HepG2 (cell line): ENCODE data around the gene KXD1. TPM values are rescaled to one million over a fixed set of nuclear protein-coding genes. Genes with fewer than 3 reads are reported as not detected.
A peak's percentile ranks its signal among the peaks of the same experiment; 100 is the strongest.

Source experiments
- ATAC-seq: fragments of 200-7000 bp; cut with Tn5 transposase; 3 replicates; pipeline ENCODE4 v1.9.1; 2020; ENCODE audit warnings: mild to moderate bottlenecking, moderate library complexity
- BruUV-seq: library from RNA; stranded (reverse); fragments of 400-500 nt; replicated peaks from 2 replicates; lab custom pipeline; 2021; lab: Mats Ljungman, UMichigan
- CTCF ChIA-PET: fragments of 300-600 bp; formaldehyde crosslinking; extraction: SDS; loops from one replicate; lab custom pipeline; 2021; ENCODE audit warnings: low total read pairs, inconsistent platforms, low intra/inter-chr PET ratio; lab: Yijun Ruan, JAX
- POLR2A ChIA-PET: fragments of 350-600 bp; sonication (Branson Sonifier 250); formaldehyde crosslinking; loops from one replicate; lab custom pipeline; 2020; ENCODE audit warnings: antibody characterized with exemption, inconsistent platforms; lab: Yijun Ruan, JAX
- DNase-seq: peaks from one replicate; pipeline ENCODE4 v3.0.0-alpha.2; 2015; ENCODE audit warnings: low spot score
- FAIRE-seq: peaks from 3 replicates; lab custom pipeline; 2011; peaks lifted over from hg19 to GRCh38; lab: Jason Lieb, UNC
- H2AFZ ChIP-seq: one replicate; pipeline ENCODE4 v1.6.1; 2011; ENCODE audit warnings: low read length, inconsistent platforms
- H3K27ac ChIP-seq: fragments of 300-600 bp; 3 replicates; pipeline ENCODE4 v1.8.0; 2011; ENCODE audit warnings: mixed run types, mild to moderate bottlenecking, mixed read lengths, low read length, inconsistent platforms; ENCODE audit not compliant: insufficient read depth; ENCODE audit errors: extremely low read length
- H3K27me3 ChIP-seq, 2 experiments: fragments of 200-600 bp in 1 of 2; 2 replicates in 1 of 2; 3 replicates in 1 of 2; pipeline versions ENCODE4 v1.6.0 to v1.8.0; 2011; ENCODE audit warnings: low read length in 2 of 2, mild to moderate bottlenecking in 2 of 2, moderate library complexity in 2 of 2, inconsistent platforms in 1 of 2; ENCODE audit not compliant: insufficient read depth in 2 of 2, control insufficient read depth in 1 of 2
- H3K36me3 ChIP-seq, 2 experiments: fragments of 200-600 bp in 1 of 2; replicated peaks in 1 of 2; 2 replicates in 1 of 2; 3 replicates in 1 of 2; pipeline versions ENCODE4 v1.5.1 to v1.8.0; 2011; ENCODE audit warnings: low read length in 2 of 2, inconsistent platforms in 1 of 2; ENCODE audit not compliant: insufficient read depth in 2 of 2, control insufficient read depth in 1 of 2
- H3K4me1 ChIP-seq: 2 replicates; pipeline ENCODE4 v1.5.1; 2012; ENCODE audit warnings: low read length, inconsistent platforms; ENCODE audit not compliant: insufficient read depth
- H3K4me2 ChIP-seq: 2 replicates; pipeline ENCODE4 v1.6.0; 2011; ENCODE audit warnings: low read depth, low read length, inconsistent platforms
- H3K4me3 ChIP-seq, 3 experiments: fragments of 200-600 bp in 1 of 3; sonication (generic), shearing (Covaris generic) in 1 of 3; replicated peaks in 1 of 3; 2 replicates each; pipeline ENCODE4 v1.5.1; 2011 to 2016; ENCODE audit warnings: low read length in 3 of 3, inconsistent platforms in 2 of 3, low read depth in 2 of 3, mild to moderate bottlenecking in 2 of 3, control low read depth in 1 of 3, mixed read lengths in 1 of 3; ENCODE audit not compliant: insufficient read depth in 1 of 3
- H3K79me2 ChIP-seq: one replicate; pipeline ENCODE4 v1.6.1; 2011; ENCODE audit warnings: low read length, inconsistent platforms; ENCODE audit not compliant: insufficient read depth
- H3K9ac ChIP-seq: 2 replicates; pipeline ENCODE4 v1.6.0; 2011; ENCODE audit warnings: mild to moderate bottlenecking, low read depth, low read length, inconsistent platforms; ENCODE audit not compliant: insufficient read depth
- H3K9me3 ChIP-seq: 2 replicates; pipeline ENCODE4 v1.5.1; 2012; ENCODE audit warnings: mild to moderate bottlenecking, low read length
- H4K20me1 ChIP-seq: 2 replicates; pipeline ENCODE4 v1.6.0; 2011; ENCODE audit warnings: inconsistent platforms, mild to moderate bottlenecking, low read length, moderate library complexity; ENCODE audit not compliant: insufficient read depth
- CBFB ChIP-seq: sonication (generic); formaldehyde crosslinking; IDR thresholded peaks from 2 replicates; pipeline ENCODE4 v1.4.0; 2020; ENCODE audit warnings: missing genetic modification reagents
- ZBTB38 ChIP-seq: sonication (generic); formaldehyde crosslinking; IDR thresholded peaks from 2 replicates; pipeline ENCODE4 v1.5.1; 2020; ENCODE audit warnings: mild to moderate bottlenecking, missing genetic modification reagents
- ZNF329 ChIP-seq: sonication (generic); formaldehyde crosslinking; IDR thresholded peaks from 2 replicates; pipeline ENCODE4 v1.9.0; 2021; ENCODE audit warnings: low read depth, mild to moderate bottlenecking, missing genetic modification reagents
- ZNF629 ChIP-seq: sonication (generic); formaldehyde crosslinking; conservative IDR thresholded peaks from 2 replicates; pipeline ENCODE4 v1.5.0; 2020; ENCODE audit warnings: missing genetic modification reagents
- WGBS: methylation state at CpG from one replicate; pipeline ENCODE4 v1.1.6; 2017; ENCODE audit warnings: low lambda C conversion rate; 5-methylcytosine and 5-hydroxymethylcytosine counted together
- in situ Hi-C: cut with HindIII; loops from 2 replicates; pipeline ENCODE4 v1.10.0; 2017; ENCODE audit warnings: low pct_unique_long_range_greater_than_20kb; ENCODE audit not compliant: extremely low pct_ligation_motif_present
- intact Hi-C: fragments of 100-400 bp; cut with micrococcal nuclease; formaldehyde crosslinking; loops from one replicate; pipeline ENCODE4 v1.10.0; 2022; ENCODE audit not compliant: unreplicated experiment
- polyA plus RNA-seq, 8 experiments: library from polyadenylated mRNA; depleted of rRNA in 3 of 8; stranded (reverse) in 7 of 8; unstranded in 1 of 8; fragments of >200 nt; fragmentation: Illumina TruSeq in 4 of 8; extraction: Trizol in 4 of 8; gene quantifications; 2 replicates each; pipeline versions ENCODE4 v1.2.1 to v1.2.3, GENCODE V29; 2011 to 2016; ENCODE audit warnings: low read depth in 4 of 8, missing spikeins in 1 of 8, mixed read lengths in 1 of 8; ENCODE audit not compliant: insufficient read depth in 1 of 8
- total RNA-seq, 5 experiments: library from RNA; depleted of rRNA; stranded (reverse); fragments of >200 nt; fragmentation: Illumina TruSeq; extraction: Trizol; gene quantifications; 2 replicates each; pipeline ENCODE4 v1.2.3, GENCODE V29; 2016; ENCODE audit warnings: low read depth in 1 of 5

The KXD1 gene
- total and polyA plus RNA-seq, 2 of the 13 experiments (the other 11 are each of a cell fraction or from before 2014, with no cell fraction given), result 44.6 to 143 TPM

DNA sequence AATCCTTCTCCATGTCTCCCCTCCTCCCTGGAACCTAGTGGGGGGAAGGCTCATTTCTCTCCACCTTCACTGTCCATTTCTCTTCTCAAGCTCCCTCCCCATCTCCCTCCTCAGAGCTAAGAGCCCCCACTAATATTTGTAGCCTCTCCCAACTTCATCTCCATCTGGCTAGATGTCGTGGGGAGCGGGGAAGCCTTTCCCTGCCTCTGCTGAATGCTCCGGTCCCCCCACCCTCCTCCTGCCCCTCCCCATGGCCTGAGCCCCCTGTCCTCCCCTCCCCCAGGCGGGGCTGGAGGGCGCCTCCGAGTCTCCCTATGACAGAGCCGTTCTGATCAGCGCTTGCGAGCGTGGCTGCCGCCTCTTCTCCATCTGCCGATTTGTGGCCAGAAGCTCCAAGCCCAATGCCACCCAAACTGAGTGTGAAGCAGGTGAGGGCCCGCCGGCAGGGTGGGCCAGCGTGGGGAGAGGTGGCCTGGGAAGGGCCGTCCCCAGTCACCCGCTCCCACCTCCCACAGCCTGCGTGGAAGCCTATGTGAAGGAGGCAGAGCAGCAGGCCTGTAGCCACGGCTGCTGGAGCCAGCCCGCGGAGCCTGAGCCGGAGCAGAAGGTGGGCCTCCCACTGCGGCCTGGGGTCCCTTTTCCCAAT is 56.0 kb downstream of the KXD1 start:
- BruUV-seq, result no TSS peak
- Histone ChIP-seq H3K4me3 (peak overlapping the region in 2 of 3 experiments; percentile 48 to 75; a peak in 3 of 6 replicates), H4K20me1 (no peaks in the 10 kb centered on the region), H3K27me3 (peaks cover 0 to 7% of the 10 kb centered on the region in 2 experiments; a peak in 2 of 5 replicates), H3K27ac (no peak overlapping the region), H3K9me3 (no peaks in the 10 kb centered on the region), H3K9ac (0 out of 2 replicates have a peak overlapping the region, but pooled peaks have one; percentile 14), H3K4me1 (peaks cover 43% of the 10 kb centered on the region), H3K79me2 (no peaks in the 10 kb centered on the region), H3K4me2 (peak overlapping the region; percentile 100; the same call in 1 of the 2 replicates), H3K36me3 (no peaks in the 10 kb centered on the region), H2AFZ (no peak overlapping the region)
- in situ Hi-C loops, result no loop called here
- WGBS, result 62% methylated on average over 18 of the region's 23 CpGs
- ChIA-PET CTCF (no interaction called here), POLR2A (no interaction called here)
- TF ChIP-seq ZBTB38, result peak; percentile 62; the same call in 1 of the 2 replicates
- no peak for TF ChIP-seq ZNF629 (CRISPR knock-in tag)
- ATAC-seq (no peak), FAIRE-seq (no peak), DNase-seq (no peak)
- intact Hi-C loops, result no loop called here

DNA sequence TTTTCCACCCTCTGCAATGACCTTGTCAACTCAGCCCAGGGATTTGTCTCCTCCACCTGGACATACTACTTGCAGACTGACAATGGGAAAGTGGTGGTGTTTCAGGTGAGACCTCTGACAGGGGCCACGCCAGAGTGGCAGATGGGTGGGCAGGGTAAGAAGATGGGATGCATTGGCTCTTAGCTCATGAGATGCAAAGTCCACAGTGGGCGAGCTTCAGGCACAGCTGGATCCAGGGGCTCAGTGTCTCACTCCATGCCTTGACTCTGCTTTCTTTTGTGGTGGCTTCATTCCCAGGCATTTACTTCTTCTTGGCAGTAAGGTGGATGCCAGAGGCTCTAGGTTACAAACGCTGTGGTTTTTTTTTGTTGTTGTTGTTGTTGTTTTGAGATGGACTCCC is 58.4 kb downstream of the KXD1 start:
- Histone ChIP-seq H3K4me3 (no peak overlapping the region), H3K36me3 (no peaks in the 10 kb centered on the region)
- POLR2A ChIA-PET, result no interaction called here
- CTCF ChIA-PET, result no interaction called here
- DNase-seq, result no peak
- TF ChIP-seq ZNF329 (CRISPR knock-in tag) (peak; percentile 99), CBFB (CRISPR knock-in tag) (no peak)
- TF ChIP-seq, all 625 proteins: peak for 1
- in situ Hi-C loops (no loop called here), intact Hi-C loops (no loop called here)
- no peak for ATAC-seq
- no peak for FAIRE-seq
- Histone ChIP-seq H3K4me1 (peaks cover 22% of the 10 kb centered on the region; the same call in 1 of the 2 replicates), H2AFZ (no peak overlapping the region), H4K20me1 (no peaks in the 10 kb centered on the region), H3K79me2 (no peaks in the 10 kb centered on the region), H3K27me3 (peaks cover 0 to 7% of the 10 kb centered on the region in 2 experiments; a peak in 2 of 5 replicates), H3K27ac (no peak overlapping the region), H3K9me3 (no peaks in the 10 kb centered on the region), H3K9ac (no peak overlapping the region), H3K4me2 (no peak overlapping the region)
- no TSS peak for BruUV-seq
- WGBS, result 66% methylated on average over 2 of the region's 3 CpGs
